GM13976 (cell line): ENCODE results near the gene ZNF581.

ENCODE experiments used
- DNase-seq: peaks from one replicate; pipeline ENCODE4 v3.0.0; 2012; ENCODE audit warnings: low spot score
- in situ Hi-C: fragments of 300-500 bp; cut with MboI; formaldehyde crosslinking; loops from one replicate; pipeline ENCODE4 v1.12.0; 2022; ENCODE audit warnings: low sequenced_read_pairs, mixed read lengths, inconsistent platforms; ENCODE audit not compliant: unreplicated experiment
- TF ChIP-seq, protein P1 (sequence below): IDR thresholded peaks from 2 replicates; pipeline ENCODE4 v1.5.1; 2012; ENCODE audit warnings: borderline replicate concordance, mild to moderate bottlenecking; ENCODE audit not compliant: insufficient read depth; ENCODE audit errors: extremely low read depth, missing control alignments, control extremely low read depth

ZNF581 gene

DNA sequence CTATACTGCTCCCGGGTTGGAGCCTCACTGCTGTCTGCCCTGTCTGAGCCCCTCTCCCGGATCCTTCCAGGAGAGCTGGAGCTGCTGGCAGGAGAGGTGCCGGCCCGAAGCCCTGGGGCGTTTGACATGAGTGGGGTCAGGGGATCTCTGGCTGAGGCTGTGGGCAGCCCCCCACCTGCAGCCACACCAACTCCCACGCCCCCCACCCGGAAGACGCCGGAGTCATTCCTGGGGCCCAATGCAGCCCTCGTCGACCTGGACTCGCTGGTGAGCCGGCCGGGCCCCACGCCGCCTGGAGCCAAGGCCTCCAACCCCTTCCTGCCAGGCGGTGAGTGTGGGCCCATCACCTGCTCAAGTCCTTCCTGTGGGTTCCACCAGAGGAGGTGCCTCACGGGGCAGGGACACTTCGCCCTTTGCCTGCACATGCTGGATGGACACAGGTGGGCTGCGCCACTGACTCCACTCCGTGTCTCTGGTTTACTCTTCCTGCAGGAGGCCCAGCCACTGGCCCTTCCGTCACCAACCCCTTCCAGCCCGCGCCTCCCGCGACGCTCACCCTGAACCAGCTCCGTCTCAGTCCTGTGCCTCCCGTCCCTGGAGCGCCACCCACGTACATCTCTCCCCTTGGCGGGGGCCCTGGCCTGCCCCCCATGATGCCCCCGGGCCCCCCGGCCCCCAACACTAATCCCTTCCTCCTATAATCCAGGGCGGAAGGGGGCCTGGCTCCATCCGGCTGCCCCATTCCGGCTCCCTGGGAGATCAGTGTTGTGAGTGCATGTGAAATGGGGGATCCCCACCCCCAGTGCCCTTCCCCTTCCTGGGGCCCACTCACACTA is 51.4 kb downstream of the ZNF581 start:
- TF ChIP-seq, protein P1, sequence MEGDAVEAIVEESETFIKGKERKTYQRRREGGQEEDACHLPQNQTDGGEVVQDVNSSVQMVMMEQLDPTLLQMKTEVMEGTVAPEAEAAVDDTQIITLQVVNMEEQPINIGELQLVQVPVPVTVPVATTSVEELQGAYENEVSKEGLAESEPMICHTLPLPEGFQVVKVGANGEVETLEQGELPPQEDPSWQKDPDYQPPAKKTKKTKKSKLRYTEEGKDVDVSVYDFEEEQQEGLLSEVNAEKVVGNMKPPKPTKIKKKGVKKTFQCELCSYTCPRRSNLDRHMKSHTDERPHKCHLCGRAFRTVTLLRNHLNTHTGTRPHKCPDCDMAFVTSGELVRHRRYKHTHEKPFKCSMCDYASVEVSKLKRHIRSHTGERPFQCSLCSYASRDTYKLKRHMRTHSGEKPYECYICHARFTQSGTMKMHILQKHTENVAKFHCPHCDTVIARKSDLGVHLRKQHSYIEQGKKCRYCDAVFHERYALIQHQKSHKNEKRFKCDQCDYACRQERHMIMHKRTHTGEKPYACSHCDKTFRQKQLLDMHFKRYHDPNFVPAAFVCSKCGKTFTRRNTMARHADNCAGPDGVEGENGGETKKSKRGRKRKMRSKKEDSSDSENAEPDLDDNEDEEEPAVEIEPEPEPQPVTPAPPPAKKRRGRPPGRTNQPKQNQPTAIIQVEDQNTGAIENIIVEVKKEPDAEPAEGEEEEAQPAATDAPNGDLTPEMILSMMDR, result no peak
- no peak for DNase-seq
- in situ Hi-C loops, result no loop called here
